GM15510 (cell line): ENCODE results near the gene OSBPL7.

Experiments used
- POLR2A ChIP-seq: IDR thresholded peaks from 3 replicates; pipeline ENCODE4 v1.6.1; 2011; ENCODE audit warnings: borderline replicate concordance; ENCODE audit not compliant: insufficient read length; ENCODE audit errors: extremely low read depth

Gene OSBPL7

DNA sequence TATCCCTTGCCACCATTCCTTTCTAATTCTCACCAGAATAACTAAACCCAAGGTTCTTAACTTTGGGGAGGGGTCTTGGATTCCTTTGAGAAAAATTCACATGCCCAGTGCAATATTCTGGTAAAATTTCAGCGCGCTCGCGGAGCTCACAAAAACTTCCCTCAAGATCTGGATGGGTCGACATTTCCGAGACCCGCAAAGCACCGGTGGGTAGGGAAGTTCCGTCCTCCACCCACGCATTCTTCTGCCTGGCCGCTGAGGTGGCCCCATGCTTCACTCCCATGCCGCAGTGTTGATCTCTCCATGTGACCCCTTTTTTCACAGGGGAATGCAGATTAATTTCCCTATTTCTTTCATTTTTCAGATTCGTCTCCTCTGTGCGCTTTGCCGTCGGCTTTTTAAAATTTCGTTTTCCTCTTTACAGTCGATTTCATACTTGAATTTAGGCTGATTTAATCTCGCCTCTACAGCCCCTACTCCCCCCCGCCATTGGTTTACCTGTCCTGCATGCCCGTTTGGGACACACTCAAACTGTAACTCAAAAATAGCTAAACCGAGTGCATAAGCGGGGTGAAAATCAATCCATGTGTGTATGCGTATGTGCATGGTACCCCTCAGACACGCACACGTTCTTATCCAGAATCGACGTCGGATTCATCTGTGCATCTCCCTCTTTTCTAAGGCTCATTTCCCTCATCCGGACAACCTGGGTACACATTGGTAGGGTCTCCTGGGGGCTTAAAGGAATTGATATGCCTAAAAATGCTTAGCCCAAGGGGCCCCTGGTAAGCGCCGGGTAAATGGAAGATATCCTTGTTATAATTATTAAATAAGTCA, 30.7 kb upstream of the OSBPL7 start:
- no peak for TF ChIP-seq POLR2A

DNA sequence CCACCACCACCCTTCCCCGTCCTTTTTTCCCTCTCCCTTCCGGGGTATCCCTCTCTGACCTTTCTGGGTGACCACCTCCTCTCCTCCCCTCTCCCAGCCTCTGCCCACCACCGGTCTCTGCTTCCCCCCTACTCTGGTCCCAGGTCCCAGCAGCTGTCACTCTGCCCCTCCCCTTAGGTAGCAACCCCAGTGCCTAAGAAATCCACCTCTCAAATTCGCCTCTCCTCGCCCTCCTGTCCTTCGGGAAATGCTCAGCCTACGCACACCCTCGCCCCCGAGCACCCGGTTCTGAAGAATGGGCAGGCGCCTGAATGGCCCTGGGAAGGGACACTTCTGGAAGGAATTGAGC, 30.1 kb upstream of the OSBPL7 start:
- no peak for TF ChIP-seq POLR2A

DNA sequence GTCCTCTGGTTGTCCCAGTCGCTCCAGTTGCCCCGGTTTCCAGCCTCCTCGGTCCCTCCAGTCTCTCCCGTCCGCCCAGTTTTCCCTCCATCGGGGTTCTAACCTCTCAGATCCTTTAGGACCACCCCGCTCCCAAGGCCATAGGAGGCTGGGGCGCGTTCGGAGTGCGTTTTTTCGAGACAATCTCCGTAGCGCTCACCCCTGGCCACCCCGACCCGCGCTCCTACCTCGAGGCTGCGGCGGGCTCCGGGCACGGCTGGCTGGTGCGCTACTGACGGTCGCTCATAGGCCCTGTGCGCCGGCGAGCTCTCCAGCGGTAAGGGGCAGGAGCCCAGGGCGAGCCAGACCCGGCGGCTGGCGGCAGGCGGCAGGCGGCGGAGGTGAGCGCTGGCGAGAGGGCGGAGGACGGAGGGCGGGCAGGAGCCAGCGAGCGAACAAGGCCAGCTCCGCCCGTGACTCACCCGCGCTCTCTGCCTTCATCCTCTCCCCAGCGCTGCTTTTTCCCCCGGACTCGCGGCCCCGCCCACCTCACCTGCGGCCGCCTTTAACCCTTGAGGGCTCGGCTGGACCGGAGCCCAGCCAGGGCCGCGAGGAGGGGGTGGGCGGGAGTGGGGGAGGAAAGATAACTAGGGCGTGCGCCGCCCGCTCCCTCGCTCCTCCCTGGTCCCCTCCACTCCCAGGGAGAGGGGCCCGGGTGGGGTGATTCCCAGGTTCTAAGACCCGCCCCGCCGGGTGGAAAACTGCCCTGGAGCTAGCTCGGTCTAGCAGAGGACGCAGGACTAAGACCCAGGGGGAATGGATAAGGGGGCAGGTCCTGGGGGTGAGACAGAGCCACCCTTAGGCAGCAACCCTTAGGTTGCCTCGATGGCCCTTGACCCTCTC, 29.3 kb upstream of the OSBPL7 start, which contains the start of gene SP6:
TSS of gene SP6 (minus strand) at position 472 of the 882 bp plus-strand sequence. CDS start 2,734 bp downstream, outside the sequence.
- TF ChIP-seq POLR2A = no peak

DNA sequence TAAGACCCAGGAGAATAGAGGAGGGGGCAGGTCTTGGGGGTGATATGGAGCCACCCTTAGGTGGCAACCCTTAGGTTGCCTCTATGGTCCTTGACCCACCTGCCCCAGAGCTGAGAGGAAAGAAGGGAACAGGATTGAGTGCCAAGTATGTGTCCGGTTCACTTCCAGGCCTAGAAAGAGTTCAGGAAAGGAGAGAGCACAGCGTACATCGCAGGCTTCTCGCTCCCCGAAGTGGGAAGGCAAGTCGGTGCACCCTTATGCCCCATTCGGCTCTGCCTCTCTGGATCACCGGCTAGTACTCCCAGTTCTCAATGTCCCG, 28.7 kb upstream of the OSBPL7 start:
- TF ChIP-seq POLR2A = no peak

DNA sequence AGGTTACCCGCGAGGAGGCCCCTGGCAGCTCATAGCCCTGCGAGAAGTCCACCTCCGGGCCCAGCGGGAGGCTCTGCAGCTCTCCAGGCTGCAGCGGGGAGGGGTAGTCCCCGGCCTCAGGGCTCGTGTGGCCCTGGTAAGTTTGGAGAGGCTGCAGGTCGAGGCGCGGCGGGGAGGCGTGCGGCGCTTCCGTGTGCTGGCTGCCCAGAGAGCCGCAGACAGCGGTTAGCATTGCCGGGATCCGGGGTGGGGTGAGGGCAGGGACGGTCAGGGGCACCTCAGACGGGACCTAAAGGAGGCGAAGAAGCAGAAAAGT, 26.6 kb upstream of the OSBPL7 start:
- no peak for TF ChIP-seq POLR2A

DNA sequence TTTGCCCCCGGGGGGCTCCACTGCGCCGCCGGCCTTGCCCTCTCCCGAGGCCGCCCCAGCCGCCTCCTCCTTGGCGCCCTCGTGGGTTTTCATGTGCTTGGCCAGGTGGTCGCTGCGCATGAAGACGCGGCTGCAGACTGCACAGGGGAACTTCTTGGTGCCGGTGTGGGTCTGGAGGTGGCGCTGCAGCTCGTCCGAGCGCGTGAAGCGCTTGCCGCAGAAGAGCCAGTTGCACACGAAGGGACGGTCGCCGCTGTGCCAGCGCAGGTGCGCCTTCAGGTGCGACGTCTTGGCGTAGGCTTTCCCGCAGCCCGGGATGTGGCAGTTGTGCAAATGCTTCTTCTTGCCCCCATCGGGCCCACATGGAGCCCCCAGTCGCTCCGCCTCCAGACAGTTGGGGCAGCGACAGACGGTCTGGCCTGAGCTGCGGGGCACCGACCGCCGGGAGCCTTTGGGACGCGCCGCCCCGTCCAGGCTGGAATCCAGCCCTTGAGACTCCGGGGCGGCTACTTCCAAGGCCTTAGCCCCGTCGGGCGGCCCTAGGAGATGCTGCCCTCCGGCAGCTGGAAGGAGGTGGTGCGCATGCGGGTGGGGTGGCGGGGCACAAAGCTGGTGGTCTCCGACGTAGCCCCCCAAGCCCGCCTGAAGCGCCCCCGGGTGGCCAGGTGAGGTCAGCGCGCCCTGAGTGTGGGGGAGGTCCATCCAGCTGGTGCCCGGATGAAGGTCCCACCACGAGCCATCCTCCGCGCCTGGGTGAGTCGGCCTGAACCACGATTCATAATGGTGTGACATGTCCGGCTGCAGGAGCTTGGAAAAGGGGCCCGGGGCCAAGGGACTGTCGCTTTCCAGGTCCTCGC, 26.0 kb upstream of the OSBPL7 start:
- TF ChIP-seq POLR2A = no peak

DNA sequence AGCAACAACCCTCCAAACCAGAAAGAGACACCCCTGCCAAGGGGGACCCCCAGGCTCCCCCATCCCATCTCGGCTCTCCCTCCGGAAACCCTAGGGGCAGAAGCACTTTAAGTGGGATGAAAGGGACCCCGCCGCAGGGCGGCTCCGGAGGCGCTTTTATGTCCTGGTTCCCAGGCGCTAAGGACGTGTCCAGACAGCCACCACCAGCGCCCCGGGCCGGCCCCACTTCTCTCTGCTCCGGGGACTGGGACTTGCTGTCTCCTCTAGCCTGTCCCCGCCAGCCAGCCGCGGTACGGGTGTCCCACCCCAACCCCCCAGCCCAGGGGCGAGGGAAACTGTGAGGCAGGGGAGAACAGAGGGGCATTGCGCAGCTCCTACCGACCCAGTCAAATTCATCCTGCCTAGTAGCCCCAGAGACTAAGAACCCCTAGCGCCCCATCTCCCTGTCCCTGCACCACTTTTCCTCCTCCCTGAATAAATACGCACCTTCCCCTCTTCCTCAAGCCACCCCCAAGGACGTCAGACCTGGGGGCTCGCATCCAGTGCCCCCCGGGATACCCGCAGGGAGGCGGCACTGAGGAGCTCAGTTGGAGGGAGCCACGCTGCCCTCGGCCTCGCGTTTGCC, 25.2 kb upstream of the OSBPL7 start:
- no peak for TF ChIP-seq POLR2A

DNA sequence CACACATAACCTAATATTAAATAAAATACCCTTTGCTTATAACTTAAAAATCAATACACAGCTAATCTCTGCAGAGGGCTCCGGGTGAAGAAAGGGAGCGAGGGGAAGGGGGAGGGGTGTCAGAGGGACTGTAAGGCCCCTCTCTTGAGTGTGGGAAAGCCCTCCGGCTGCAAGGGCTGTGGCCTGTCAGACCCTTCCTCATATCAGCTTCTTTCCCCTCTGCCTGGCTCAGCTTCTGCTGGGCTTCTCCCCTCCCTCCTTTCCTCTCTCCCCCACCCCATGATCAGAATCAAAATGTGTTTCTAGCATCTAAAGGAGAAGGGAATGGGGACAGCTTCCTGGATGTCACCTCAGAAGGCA, 24.1 kb upstream of the OSBPL7 start:
- TF ChIP-seq POLR2A = no peak

DNA sequence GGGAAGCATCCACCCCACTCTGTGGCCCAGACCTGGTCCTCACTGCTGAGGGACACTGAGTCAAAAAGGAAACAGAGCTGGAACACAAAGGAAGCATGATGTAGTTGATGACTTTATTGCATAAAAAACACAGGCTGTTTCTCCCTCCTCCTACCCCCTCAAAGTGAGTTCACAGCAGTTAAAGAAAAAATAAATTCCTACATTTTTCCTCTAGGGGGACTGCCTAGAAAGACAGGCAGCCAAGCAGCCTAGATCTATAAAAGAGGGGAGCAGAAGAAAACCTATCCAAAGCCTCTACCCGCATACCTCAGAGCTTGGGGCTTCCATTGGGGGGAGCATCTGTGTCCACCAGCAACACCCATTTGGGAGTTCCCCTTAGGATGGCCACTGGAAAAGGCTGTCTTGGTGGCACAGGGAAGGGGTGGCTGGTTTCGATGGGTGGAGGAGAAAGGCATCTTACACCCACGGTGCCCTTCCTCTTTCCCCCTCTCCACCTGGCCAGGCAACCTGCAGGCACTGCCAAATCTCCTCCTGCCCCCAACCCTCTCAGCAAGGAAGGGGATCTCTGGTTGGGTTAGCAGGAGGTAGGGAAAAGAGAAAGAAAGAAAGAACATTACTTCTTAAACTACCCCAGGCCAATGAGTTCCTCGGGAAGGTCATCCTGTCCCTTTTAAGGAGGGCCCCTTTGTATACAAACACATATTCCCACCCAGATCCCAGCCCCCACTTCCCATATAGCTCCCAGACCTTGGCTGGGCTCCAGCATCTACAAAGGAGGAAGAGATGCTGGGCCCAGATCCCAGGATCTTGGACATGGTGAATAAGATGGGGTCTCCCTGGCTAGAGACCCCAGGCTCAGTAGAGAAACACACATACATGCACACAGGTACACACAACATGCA, 23.5 kb upstream of the OSBPL7 start:
- TF ChIP-seq POLR2A = no peak

DNA sequence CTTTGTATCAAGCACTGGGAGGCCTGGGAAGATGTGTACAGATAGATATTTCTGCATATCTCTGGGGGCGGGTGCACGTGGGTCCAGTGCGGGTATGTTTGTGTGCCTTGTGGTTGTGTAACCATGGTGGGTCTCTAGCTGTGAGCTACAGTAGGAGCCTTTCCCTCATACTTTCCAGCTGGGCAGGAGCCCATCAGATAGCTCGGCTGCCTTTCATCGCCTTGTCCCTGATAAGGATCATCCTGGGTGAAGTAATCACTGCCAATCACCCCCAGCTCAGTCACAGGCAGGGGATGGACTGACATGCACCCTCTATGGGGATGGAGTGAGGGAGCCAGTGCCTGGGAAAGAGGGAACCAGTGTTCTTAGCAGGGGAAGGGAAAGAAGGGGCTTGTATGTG, 22.6 kb upstream of the OSBPL7 start:
- no peak for TF ChIP-seq POLR2A

DNA sequence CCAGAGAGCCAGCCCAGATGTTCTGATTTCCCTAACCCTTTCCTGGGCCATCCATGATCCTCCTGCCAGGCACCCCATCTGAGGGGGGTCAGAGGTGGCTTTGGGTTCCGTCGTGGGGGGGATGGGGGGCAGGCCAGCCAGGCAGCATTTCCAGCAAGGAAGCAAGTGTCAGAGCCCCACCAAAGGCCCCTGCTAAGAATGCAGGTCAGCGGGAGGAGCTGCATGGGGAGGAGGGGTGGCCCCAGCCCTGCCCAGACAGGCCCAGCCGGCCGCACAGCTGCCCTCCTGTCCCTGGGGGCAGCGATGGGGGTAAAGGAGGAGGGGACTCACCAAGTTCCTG, 21.8 kb upstream of the OSBPL7 start:
- no peak for TF ChIP-seq POLR2A

DNA sequence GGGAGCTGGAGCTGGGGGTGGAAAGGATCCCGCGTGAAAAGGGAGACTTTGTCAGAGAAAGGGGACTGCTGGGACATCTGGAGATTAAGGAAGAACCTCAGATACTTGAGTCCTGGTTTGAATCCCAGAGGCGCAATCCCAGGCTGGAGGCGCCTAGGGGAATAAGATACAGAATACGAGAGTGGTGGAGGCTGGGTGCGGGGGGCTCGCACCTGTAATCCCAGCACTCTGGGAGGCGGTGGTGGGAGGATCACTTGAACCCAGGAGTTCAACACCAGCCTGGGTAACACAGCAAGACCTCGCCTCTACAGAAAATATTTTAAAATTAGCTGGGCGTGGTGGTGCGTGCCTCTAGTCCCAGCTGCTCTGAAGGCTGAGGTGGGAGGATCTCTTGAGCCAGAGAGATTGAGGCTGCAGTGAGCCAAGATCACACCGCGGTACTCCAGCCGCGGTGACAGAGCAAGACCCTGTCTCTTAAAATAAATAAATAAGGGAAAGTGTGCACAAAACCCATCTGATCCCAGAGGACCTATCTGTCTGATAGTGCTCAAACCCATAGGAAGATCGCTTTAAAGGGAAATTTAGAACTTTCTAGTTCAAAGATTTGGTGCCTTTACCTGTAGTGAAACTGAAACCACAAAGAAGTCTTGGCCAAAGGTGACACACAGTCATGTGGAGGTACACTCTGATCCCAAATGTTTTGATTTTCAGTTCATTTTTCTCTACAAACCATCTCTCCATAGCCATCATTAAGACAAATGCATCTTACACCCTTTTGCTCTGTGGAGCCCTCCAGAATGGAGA, 20.1 kb upstream of the OSBPL7 start:
- TF ChIP-seq POLR2A = no peak
